Measurements from ENCODE around the gene MRPL9.

MRPL9 gene

DNA sequence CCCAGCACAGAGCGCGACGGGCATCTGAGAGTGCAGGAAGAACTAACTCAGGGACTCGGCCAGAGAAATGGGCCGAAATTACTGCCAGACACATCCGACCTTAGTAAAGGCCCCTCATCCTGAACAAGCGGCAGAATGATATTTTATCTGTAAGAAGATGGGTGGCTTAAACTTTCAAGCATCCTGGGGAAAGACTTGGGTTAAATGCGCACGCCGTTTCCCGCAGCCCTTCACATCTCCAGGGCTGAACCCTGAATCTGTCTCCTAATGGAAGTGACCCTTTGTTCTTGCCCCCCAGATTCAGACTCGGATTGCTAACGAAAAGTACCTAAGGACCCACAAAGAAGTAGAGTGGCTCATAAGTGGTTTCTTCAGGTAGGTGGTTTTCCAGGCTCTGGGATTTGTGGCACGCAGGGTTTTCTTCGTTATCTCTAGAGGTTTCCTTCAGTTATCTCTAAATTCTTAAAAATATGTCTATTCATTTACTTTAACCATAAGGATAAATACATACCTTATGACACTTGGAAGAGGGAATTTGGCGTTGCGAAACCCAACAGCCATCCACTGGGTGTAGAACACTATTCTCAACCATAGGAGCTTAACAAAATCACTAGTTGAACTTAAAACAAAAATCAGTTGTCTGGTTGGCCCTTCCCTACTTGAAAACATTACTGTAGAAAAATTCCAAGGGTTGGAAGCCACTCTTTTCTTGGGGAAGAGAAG is 41.3 kb downstream of the MRPL9 start:
- no peaks in the 10 kb centered on the region for H3K9me3 ChIP-seq (ENCODE audit: control insufficient read depth, low read length)
- no peak overlapping the region for H3K4me3 ChIP-seq (ENCODE audit: low read length)
- H3K36me3 ChIP-seq (ENCODE audit: control insufficient read depth, insufficient read depth, low read length), result no peaks in the 10 kb centered on the region
- H3K4me1 ChIP-seq (ENCODE audit: control insufficient read depth, insufficient read depth, low read length), result peaks cover 18% of the 10 kb centered on the region
- peaks cover 9% of the 10 kb centered on the region for H3K27me3 ChIP-seq (ENCODE audit: control insufficient read depth, insufficient read depth, low read length)
- no peak overlapping the region for H3K9ac ChIP-seq (ENCODE audit: low read length)

- Histone ChIP-seq H3K27me3 (ENCODE audit: control insufficient read depth, insufficient read depth, low read length) (peaks cover 13% of the 10 kb centered on the region), H3K4me3 (ENCODE audit: low read length) (peak within 1 kb of the TSS; percentile 63), H3K9ac (ENCODE audit: low read length) (peak within 1 kb of the TSS; percentile 64)
Observed at GRCh38 chr1:151720974-151721787, 42.1 kb downstream of the MRPL9 start, which contains the start of gene RIIAD1. RIIAD1 (plus strand) TSS chr1:151721522; CDS start chr1:151721537, 15 bp downstream.

DNA sequence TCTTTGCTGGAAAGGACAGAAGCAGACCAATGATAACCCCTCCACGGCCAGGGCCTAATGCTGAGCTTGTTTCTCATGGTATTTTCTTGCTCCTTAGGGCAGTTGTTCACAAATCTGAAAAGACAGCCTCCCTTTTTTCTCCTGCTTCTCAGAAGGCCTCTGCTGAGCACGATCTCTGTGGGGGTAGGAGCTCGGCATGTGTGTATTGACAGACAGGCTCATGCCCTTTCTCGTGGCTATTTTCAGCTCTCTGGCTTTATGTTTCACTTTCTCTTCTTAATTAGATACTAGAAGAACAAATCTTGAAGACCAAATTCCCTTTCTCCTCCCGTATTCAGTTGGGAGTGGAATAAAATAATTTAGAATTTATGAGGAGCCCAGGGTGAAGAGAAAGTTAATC is 42.7 kb downstream of the MRPL9 start:
- Histone ChIP-seq H3K9ac (ENCODE audit: low read length) (peak overlapping the region; percentile 64), H3K27me3 (ENCODE audit: control insufficient read depth, insufficient read depth, low read length) (peaks cover 16% of the 10 kb centered on the region), H3K4me1 (ENCODE audit: control insufficient read depth, insufficient read depth, low read length) (peaks cover 18% of the 10 kb centered on the region), H3K36me3 (ENCODE audit: control insufficient read depth, insufficient read depth, low read length) (no peaks in the 10 kb centered on the region), H3K4me3 (ENCODE audit: low read length) (peak overlapping the region; percentile 63), H3K9me3 (ENCODE audit: control insufficient read depth, low read length) (no peaks in the 10 kb centered on the region)

More at GRCh38 chr1:151720974-151721787, 42.1 kb downstream of the MRPL9 start, which contains the start of gene RIIAD1:
- no peaks in the 10 kb centered on the region for H3K36me3 ChIP-seq (ENCODE audit: control insufficient read depth, insufficient read depth, low read length)
- H3K9me3 ChIP-seq (ENCODE audit: control insufficient read depth, low read length), result no peaks in the 10 kb centered on the region
- H3K4me1 ChIP-seq (ENCODE audit: control insufficient read depth, insufficient read depth, low read length), result peaks cover 18% of the 10 kb centered on the region

DNA sequence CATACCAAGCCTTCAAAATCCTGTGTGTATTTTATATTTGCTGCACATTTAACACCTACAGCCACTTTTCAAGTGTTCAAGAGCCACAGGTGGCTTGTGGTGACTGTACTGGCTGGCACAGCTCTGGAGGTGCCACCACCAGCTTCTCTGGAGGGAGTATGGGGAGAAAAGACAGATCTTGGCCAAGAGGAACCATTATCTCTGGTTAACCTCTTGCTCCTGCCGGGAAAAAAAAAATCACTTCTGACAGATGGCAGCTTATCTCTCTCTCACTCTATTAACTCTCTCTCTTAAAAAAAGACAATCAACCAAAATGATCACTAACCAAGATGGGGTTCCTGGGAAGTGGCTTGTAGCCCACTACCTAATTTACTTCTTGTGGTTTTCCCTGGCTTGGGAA is 43.2 kb downstream of the MRPL9 start:
- Histone ChIP-seq H3K27me3 (ENCODE audit: control insufficient read depth, insufficient read depth, low read length) (peaks cover 16% of the 10 kb centered on the region), H3K4me3 (ENCODE audit: low read length) (no peak overlapping the region), H3K9ac (ENCODE audit: low read length) (peak overlapping the region; percentile 64), H3K4me1 (ENCODE audit: control insufficient read depth, insufficient read depth, low read length) (peaks cover 18% of the 10 kb centered on the region), H3K9me3 (ENCODE audit: control insufficient read depth, low read length) (no peaks in the 10 kb centered on the region), H3K36me3 (ENCODE audit: control insufficient read depth, insufficient read depth, low read length) (no peaks in the 10 kb centered on the region)

GRCh38 chr1:151718666-151719065 is 44.6 kb downstream of the MRPL9 start:
- H3K9ac ChIP-seq (ENCODE audit: low read length), result no peak overlapping the region
- no peaks in the 10 kb centered on the region for H3K36me3 ChIP-seq (ENCODE audit: control insufficient read depth, insufficient read depth, low read length)
- peaks cover 11% of the 10 kb centered on the region for H3K27me3 ChIP-seq (ENCODE audit: control insufficient read depth, insufficient read depth, low read length)
- H3K4me3 ChIP-seq (ENCODE audit: low read length), result no peak overlapping the region
- no peaks in the 10 kb centered on the region for H3K9me3 ChIP-seq (ENCODE audit: control insufficient read depth, low read length)
- peaks cover 18% of the 10 kb centered on the region for H3K4me1 ChIP-seq (ENCODE audit: control insufficient read depth, insufficient read depth, low read length)

DNA sequence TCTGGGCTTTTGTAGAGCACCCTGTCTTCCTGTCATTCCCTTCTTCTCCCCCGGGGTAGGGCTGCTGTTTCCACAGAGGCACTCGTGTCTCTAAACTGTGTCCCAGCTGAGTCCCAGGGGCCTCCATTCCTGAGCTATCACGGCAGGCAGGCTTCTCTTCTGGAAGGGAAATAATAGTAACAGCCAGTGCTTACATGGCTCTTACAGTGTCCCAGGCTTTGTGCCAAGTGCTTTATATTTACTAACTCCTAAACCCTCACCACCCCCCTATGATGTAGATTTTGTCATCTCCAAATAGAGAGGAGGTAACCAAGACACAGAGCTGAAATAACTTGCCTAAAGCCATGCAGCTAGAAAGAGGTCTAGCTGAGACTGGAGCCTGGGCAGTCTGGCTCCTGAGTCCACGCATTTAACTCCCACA is 45.3 kb downstream of the MRPL9 start:
- Histone ChIP-seq H3K27me3 (ENCODE audit: control insufficient read depth, insufficient read depth, low read length) (peaks cover 11% of the 10 kb centered on the region), H3K4me3 (ENCODE audit: low read length) (no peak overlapping the region), H3K4me1 (ENCODE audit: control insufficient read depth, insufficient read depth, low read length) (peaks cover 18% of the 10 kb centered on the region), H3K9ac (ENCODE audit: low read length) (no peak overlapping the region), H3K9me3 (ENCODE audit: control insufficient read depth, low read length) (no peaks in the 10 kb centered on the region), H3K36me3 (ENCODE audit: control insufficient read depth, insufficient read depth, low read length) (no peaks in the 10 kb centered on the region)

DNA sequence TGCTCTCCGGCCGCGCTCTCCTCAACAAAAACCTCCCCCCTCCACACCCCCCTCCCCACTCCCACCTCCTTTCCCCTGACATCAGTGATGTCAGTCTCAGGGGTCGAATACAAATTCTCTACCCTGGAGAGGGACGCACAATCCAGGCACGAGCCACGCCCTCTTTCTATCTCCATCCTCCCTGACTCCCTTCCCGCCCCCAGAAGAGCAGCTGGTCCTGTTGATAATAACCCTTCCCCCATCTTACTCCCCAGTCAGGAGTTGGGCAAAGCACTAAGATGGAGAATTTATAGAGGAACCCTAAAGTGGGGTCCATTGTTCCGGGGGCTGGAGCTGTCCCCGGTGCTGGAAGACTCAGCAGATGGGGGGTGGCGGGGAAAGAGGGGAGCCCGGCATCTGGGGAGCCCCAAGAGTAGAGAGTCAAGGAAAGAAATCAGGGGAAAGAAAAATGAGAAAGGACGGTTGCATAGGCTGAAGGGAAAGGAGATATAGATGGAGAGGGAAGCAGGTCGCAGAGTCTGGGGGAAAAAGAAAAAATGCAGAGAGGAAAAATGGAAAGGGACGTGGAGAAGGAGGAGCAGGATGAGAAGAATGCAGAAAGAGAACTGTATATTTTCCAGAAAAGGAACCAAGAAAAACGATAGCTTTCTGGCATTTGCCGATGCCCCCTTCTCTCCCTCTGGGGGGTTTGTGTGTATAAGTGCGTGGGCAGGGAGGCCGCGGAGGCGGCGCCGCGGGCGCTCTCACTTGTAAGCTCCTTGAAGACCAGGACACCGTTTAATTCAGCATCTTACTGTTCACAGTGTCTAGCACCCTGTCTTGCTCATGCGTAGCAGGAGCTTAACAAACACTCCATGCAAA is 46.3 kb downstream of the MRPL9 start, which contains the start of gene CELF3:
Gene CELF3, minus strand, starts transcription at position 33 of the 861 bp plus-strand sequence. CDS start 783 bp downstream, outside the sequence.
- H3K4me3 ChIP-seq (ENCODE audit: low read length), result no peak within 1 kb of the TSS
- H3K9ac ChIP-seq (ENCODE audit: low read length), result peak within 1 kb of the TSS; percentile 27
- peaks cover 11% of the 10 kb centered on the region for H3K27me3 ChIP-seq (ENCODE audit: control insufficient read depth, insufficient read depth, low read length)
- no peaks in the 10 kb centered on the region for H3K9me3 ChIP-seq (ENCODE audit: control insufficient read depth, low read length)
- peaks cover 25% of the 10 kb centered on the region for H3K4me1 ChIP-seq (ENCODE audit: control insufficient read depth, insufficient read depth, low read length)
- no peaks in the 10 kb centered on the region for H3K36me3 ChIP-seq (ENCODE audit: control insufficient read depth, insufficient read depth, low read length)

DNA sequence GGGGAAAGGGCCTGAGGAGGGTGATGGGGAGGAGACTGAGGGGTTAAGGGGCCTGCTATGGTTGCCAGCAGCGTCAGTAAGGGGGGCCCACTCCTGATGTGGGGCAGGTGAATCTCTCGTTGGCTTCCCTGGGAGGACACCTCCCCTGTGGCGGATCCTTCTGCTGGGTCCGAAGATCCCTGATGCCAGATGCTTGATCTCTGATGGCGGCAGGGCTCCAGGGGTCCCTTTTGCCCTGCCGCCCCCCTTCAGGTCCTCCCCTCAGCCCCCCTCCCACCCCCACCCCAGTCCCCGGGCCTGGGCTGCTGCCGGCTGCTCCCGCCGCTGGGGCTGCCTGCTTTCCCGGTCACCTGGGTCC is 46.9 kb downstream of the MRPL9 start:
- peaks cover 21% of the 10 kb centered on the region for H3K4me1 ChIP-seq (ENCODE audit: control insufficient read depth, insufficient read depth, low read length)
- no peak overlapping the region for H3K4me3 ChIP-seq (ENCODE audit: low read length)
- H3K9me3 ChIP-seq (ENCODE audit: control insufficient read depth, low read length), result no peaks in the 10 kb centered on the region
- H3K27me3 ChIP-seq (ENCODE audit: control insufficient read depth, insufficient read depth, low read length), result peaks cover 11% of the 10 kb centered on the region
- H3K36me3 ChIP-seq (ENCODE audit: control insufficient read depth, insufficient read depth, low read length), result no peaks in the 10 kb centered on the region
- H3K9ac ChIP-seq (ENCODE audit: low read length), result peak overlapping the region; percentile 27

DNA sequence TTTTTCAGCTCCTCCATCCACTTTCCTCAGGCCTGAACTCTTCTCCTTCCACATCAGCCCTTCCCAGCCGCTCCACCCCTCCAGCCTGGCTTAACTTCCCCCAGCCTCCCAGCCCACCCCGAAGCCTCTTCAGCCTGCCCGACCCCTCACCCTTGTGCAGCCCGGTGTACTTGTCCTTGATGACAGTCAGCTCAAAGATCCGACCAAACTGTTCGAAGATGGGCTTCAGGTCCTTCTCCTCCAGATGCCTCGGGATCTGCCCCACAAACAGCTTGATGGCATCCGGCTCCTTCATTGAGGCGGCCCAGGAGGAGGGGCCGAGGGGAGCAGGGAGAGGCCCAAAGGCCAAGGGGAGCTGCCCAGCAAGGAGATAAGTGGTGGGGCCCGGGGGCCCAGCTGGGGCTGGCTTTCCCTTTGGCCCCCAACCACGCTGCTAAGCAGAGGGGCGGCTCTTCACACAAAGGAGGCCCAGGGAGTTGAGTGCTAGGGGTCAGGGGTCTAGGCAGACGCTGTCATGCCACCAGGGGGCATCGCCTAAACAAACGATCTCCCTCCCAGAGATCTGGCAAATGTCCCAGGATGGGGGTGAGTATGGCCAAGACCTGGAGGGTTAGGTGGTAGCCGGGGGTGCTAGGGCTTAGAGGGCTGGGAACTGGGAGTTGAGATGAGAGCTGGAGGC is 47.4 kb downstream of the MRPL9 start:
- Histone ChIP-seq H3K4me1 (ENCODE audit: control insufficient read depth, insufficient read depth, low read length) (peaks cover 18% of the 10 kb centered on the region), H3K9ac (ENCODE audit: low read length) (peak overlapping the region; percentile 27), H3K36me3 (ENCODE audit: control insufficient read depth, insufficient read depth, low read length) (no peaks in the 10 kb centered on the region), H3K9me3 (ENCODE audit: control insufficient read depth, low read length) (no peaks in the 10 kb centered on the region), H3K27me3 (ENCODE audit: control insufficient read depth, insufficient read depth, low read length) (peaks cover 11% of the 10 kb centered on the region), H3K4me3 (ENCODE audit: low read length) (no peak overlapping the region)

DNA sequence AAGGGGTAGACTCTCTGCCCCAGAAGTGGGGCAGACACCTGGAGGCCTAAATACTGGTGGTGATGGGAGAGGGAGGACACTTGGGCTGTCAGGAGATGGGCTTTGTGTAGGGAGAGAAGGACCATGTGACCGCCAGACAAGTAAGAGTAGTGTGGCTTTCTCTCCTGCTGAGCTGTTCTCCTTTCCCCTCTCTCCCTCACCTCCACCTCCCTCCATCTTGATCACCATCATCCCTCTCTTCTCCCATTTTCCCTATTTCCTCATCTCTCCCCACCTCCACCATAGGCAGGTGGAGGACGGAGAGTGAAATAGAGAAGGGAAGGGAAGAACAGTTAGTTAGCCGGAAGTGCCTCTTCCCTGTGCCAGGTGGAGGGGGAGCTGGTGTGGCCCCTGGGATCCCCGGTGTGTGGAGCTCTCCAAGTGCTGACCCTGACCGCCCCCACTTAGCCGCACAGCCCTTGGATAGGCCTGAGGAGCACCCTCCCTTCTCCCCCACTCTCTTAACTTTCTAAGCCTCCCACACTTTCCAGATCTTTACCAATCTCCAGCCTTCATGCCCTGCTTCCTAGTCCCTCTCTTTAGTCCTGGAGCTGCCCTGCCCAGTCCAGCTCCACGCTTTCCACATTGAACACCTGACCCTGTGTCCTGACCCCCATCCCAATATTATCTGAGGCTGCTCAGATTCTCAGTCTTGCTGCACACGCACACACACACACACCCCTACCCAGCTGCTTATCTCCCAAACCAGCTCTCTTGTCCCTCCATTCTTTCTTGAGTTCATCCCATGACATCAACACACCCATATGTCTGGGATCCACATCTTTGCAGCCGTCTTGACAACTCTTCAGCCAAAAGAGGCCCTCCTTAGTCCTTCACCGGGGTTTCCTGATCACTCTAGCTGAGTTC is 48.2 kb downstream of the MRPL9 start:
- H3K4me1 ChIP-seq (ENCODE audit: control insufficient read depth, insufficient read depth, low read length), result peaks cover 10% of the 10 kb centered on the region
- no peaks in the 10 kb centered on the region for H3K36me3 ChIP-seq (ENCODE audit: control insufficient read depth, insufficient read depth, low read length)
- no peak overlapping the region for H3K4me3 ChIP-seq (ENCODE audit: low read length)
- H3K9me3 ChIP-seq (ENCODE audit: control insufficient read depth, low read length), result no peaks in the 10 kb centered on the region
- peaks cover 11% of the 10 kb centered on the region for H3K27me3 ChIP-seq (ENCODE audit: control insufficient read depth, insufficient read depth, low read length)
- no peak overlapping the region for H3K9ac ChIP-seq (ENCODE audit: low read length)

All from mucosa of stomach (tissue), 1 donor.